Body of pancreas (tissue), 4 donors: ENCODE results near the gene LAMA2. TPM values are rescaled to one million over a fixed set of nuclear protein-coding genes. Genes with fewer than 3 reads are reported as not detected.

ENCODE experiments used
- ATAC-seq: fragments of 150-250 bp; one replicate; pipeline ENCODE4 v1.9.1; 2016
- DNase-seq, 4 donors: peaks; one replicate each; pipeline ENCODE4 v3.0.0-alpha.2; 2019
- H3K27ac ChIP-seq, 4 donors: fragments of 200-600 bp; sonication (generic); 1 replicate in 3 of 4; 2 replicates in 1 of 4; pipeline versions ENCODE4 v1.5.1 to v1.6.1; 2016 to 2019; ENCODE audit warnings: mild to moderate bottlenecking in 1 of 4, mixed read lengths in 1 of 4, moderate library complexity in 1 of 4
- H3K27me3 ChIP-seq, 2 donors: fragments of 200-600 bp; sonication (generic); one replicate each; pipeline ENCODE4 v1.6.0; 2016; ENCODE audit warnings: mild to moderate bottlenecking in 1 of 2
- H3K36me3 ChIP-seq, 2 donors: fragments of 200-600 bp; sonication (generic); replicated peaks in 1 of 2; 2 replicates each; pipeline ENCODE4 v1.5.1; 2016; ENCODE audit warnings: low read depth in 2 of 2; ENCODE audit not compliant: insufficient read depth in 1 of 2
- H3K4me1 ChIP-seq: fragments of 200-600 bp; sonication (generic); one replicate; pipeline ENCODE4 v1.6.0; 2016
- H3K4me3 ChIP-seq, 2 donors: fragments of 200-600 bp; sonication (generic); 1 replicate in 1 of 2; 2 replicates in 1 of 2; pipeline ENCODE4 v1.5.1; 2016 to 2019
- H3K9me3 ChIP-seq, 3 donors: fragments of 200-600 bp; sonication (generic); 1 replicate in 2 of 3; 2 replicates in 1 of 3; pipeline ENCODE4 v1.5.1; 2016
- CTCF ChIP-seq, 7 experiments: fragments of 450-650 bp in 4 of 7; fragments of 200-600 bp in 3 of 7; sonication (generic) in 3 of 7; IDR thresholded peaks; one replicate each; pipeline ENCODE4 v1.5.1; 2016 to 2019; ENCODE audit warnings: antibody characterized with exemption in 7 of 7
- POLR2A ChIP-seq, 3 donors: fragments of 450-650 bp; IDR thresholded peaks; one replicate each; pipeline ENCODE4 v1.6.1; 2016; ENCODE audit warnings: antibody characterized with exemption in 3 of 3, mild to moderate bottlenecking in 2 of 3
- WGBS, 2 donors: methylation state at CpG; one replicate each; pipeline ENCODE4 v1.1.5; 2017; 5-methylcytosine and 5-hydroxymethylcytosine counted together
- intact Hi-C: fragments of 100-400 bp; cut with DNase I; formaldehyde crosslinking; loops from one replicate; pipeline ENCODE4 v1.15.1; 2023
- total RNA-seq, 2 donors: library from RNA; depleted of rRNA; stranded (reverse); fragments of >200 nt; gene quantifications; one replicate each; pipeline ENCODE4 v1.1.0, GENCODE V29; 2016

Gene LAMA2
- total RNA-seq, 2 donors from 2014 or later, result 43.3 to 54.7 TPM

- Histone ChIP-seq H3K27ac (no peak overlapping the region), H3K9me3 (no peaks in the 10 kb centered on the region)
- WGBS, 2 donors, result 7 to 13% methylated on average over 3 of the region's 3 CpGs
Observed at GRCh38 chr6:129317931-129318820, 435.2 kb downstream of the LAMA2 start.

GRCh38 chr6:129320892-129321291, 438.0 kb downstream of the LAMA2 start:
- Histone ChIP-seq H3K27me3 (no peaks in the 10 kb centered on the region), H3K27ac (no peak overlapping the region), H3K9me3 (no peaks in the 10 kb centered on the region), H3K4me1 (peaks cover 3% of the 10 kb centered on the region), H3K36me3 (no peaks in the 10 kb centered on the region), H3K4me3 (no peak overlapping the region)
- intact Hi-C loops, result no loop called here
- 56 to 59% methylated on average over 2 of the region's 2 CpGs for WGBS, 2 donors
- DNase-seq, result no peak
- ATAC-seq, result no peak
- no peak for TF ChIP-seq POLR2A (IDR thresholded peaks at IDR 0.05)
- no peak for TF ChIP-seq CTCF (IDR thresholded peaks at IDR 0.05)

More at GRCh38 chr6:129317931-129318820, 435.2 kb downstream of the LAMA2 start:
- H3K4me1 ChIP-seq, result peaks cover 3% of the 10 kb centered on the region
- ATAC-seq (no peak), DNase-seq (no peak)
- no peak for TF ChIP-seq POLR2A (IDR thresholded peaks at IDR 0.05)
- no peak for TF ChIP-seq CTCF (IDR thresholded peaks at IDR 0.05)
- H3K27me3 ChIP-seq, result no peaks in the 10 kb centered on the region
- intact Hi-C loops, result no loop called here
- no peak overlapping the region for H3K4me3 ChIP-seq
- no peaks in the 10 kb centered on the region for H3K36me3 ChIP-seq

- Histone ChIP-seq H3K36me3 (no peaks in the 10 kb centered on the region), H3K9me3 (no peaks in the 10 kb centered on the region), H3K4me1 (peaks cover 3% of the 10 kb centered on the region), H3K27ac (no peak overlapping the region), H3K4me3 (no peak overlapping the region), H3K27me3 (no peaks in the 10 kb centered on the region)
- 48 to 60% methylated on average over 2 of the region's 2 CpGs for WGBS, 2 donors
- intact Hi-C loops, result no loop called here
- TF ChIP-seq POLR2A (IDR thresholded peaks at IDR 0.05) (no peak), CTCF (IDR thresholded peaks at IDR 0.05) (no peak)
- no peak for ATAC-seq
- DNase-seq, result no peak
Observed at GRCh38 chr6:129321303-129321702, 438.4 kb downstream of the LAMA2 start.

GRCh38 chr6:129324345-129324744, 441.4 kb downstream of the LAMA2 start:
- WGBS, 2 donors, result 84 to 86% methylated on average over 5 of the region's 5 CpGs
- TF ChIP-seq POLR2A (IDR thresholded peaks at IDR 0.05), result no peak
- no peak for TF ChIP-seq CTCF (IDR thresholded peaks at IDR 0.05)
- Histone ChIP-seq H3K27ac (no peak overlapping the region), H3K4me3 (no peak overlapping the region), H3K4me1 (no peaks in the 10 kb centered on the region), H3K27me3 (no peaks in the 10 kb centered on the region), H3K9me3 (no peaks in the 10 kb centered on the region), H3K36me3 (no peaks in the 10 kb centered on the region)
- intact Hi-C loops, result no loop called here
- DNase-seq (no peak), ATAC-seq (no peak)

- no peak for ATAC-seq
- no peak for DNase-seq
- Histone ChIP-seq H3K27me3 (no peaks in the 10 kb centered on the region), H3K27ac (no peak overlapping the region), H3K4me1 (no peaks in the 10 kb centered on the region), H3K4me3 (no peak overlapping the region), H3K9me3 (no peaks in the 10 kb centered on the region), H3K36me3 (no peaks in the 10 kb centered on the region)
- intact Hi-C loops, result no loop called here
- TF ChIP-seq POLR2A (IDR thresholded peaks at IDR 0.05), result no peak
- TF ChIP-seq CTCF (IDR thresholded peaks at IDR 0.05), result no peak
- 63 to 68% methylated on average over 4 of the region's 4 CpGs for WGBS, 2 donors
Observed at GRCh38 chr6:129329678-129330077, 446.7 kb downstream of the LAMA2 start.
